H9 (cell line): ENCODE results near the gene TSPAN5. TPM values are rescaled to one million over a fixed set of nuclear protein-coding genes. Genes with fewer than 3 reads are reported as not detected.

Source experiments
- DNase-seq: peaks from one replicate; pipeline ENCODE4 v3.0.0-alpha.2; 2017
- H2AFZ ChIP-seq: one replicate; pipeline ENCODE4 v1.6.1; 2013; ENCODE audit warnings: mild to moderate bottlenecking, low read length, control low read depth, moderate library complexity
- H2AK5ac ChIP-seq: 2 replicates; pipeline ENCODE4 v1.6.1; 2013; ENCODE audit warnings: low read length, control low read depth, mixed read lengths; ENCODE audit not compliant: insufficient read length
- H2BK120ac ChIP-seq: one replicate; pipeline ENCODE4 v1.6.1; 2013; ENCODE audit warnings: low read depth, mild to moderate bottlenecking, low read length, control low read depth, inconsistent platforms; ENCODE audit not compliant: poor library complexity, severe bottlenecking
- H2BK12ac ChIP-seq: 2 replicates; pipeline ENCODE4 v1.6.1; 2013; ENCODE audit warnings: low read length, control low read depth, mixed read lengths, low read depth; ENCODE audit not compliant: insufficient read length
- H2BK15ac ChIP-seq: 2 replicates; pipeline ENCODE4 v1.6.1; 2013; ENCODE audit warnings: low read depth, low read length, control low read depth
- H2BK20ac ChIP-seq: one replicate; pipeline ENCODE4 v1.6.1; 2013; ENCODE audit warnings: low read depth, mild to moderate bottlenecking, low read length, control low read depth, inconsistent platforms; ENCODE audit not compliant: poor library complexity, severe bottlenecking
- H2BK5ac ChIP-seq: 2 replicates; pipeline ENCODE4 v1.6.1; 2013; ENCODE audit warnings: low read length, control low read depth, mixed read lengths; ENCODE audit not compliant: insufficient read length
- H3K14ac ChIP-seq: 2 replicates; pipeline ENCODE4 v1.6.1; 2013; ENCODE audit warnings: low read length, control low read depth; ENCODE audit not compliant: insufficient read depth
- H3K18ac ChIP-seq: 2 replicates; pipeline ENCODE4 v1.6.1; 2013; ENCODE audit warnings: low read depth, mild to moderate bottlenecking, mixed read lengths, low read length, control low read depth; ENCODE audit not compliant: insufficient read length
- H3K23ac ChIP-seq: 2 replicates; pipeline ENCODE4 v1.6.1; 2013; ENCODE audit warnings: low read length, control low read depth, mixed read lengths, low read depth; ENCODE audit not compliant: insufficient read length
- H3K23me2 ChIP-seq: 2 replicates; pipeline ENCODE4 v1.6.1; 2013; ENCODE audit warnings: low read depth, mild to moderate bottlenecking, mixed read lengths, low read length, control low read depth; ENCODE audit not compliant: insufficient read length, poor library complexity, severe bottlenecking
- H3K27ac ChIP-seq: 2 replicates; pipeline ENCODE4 v1.5.1; 2013; ENCODE audit warnings: low read length, control low read depth, mixed read lengths, low read depth; ENCODE audit not compliant: insufficient read length
- H3K27me3 ChIP-seq: 2 replicates; pipeline ENCODE4 v1.6.1; 2013; ENCODE audit warnings: low read length, control low read depth, inconsistent platforms; ENCODE audit not compliant: insufficient read depth
- H3K4ac ChIP-seq: 2 replicates; pipeline ENCODE4 v1.6.1; 2013; ENCODE audit warnings: low read depth, mild to moderate bottlenecking, control low read depth, inconsistent platforms, low read length, moderate library complexity
- H3K4me1 ChIP-seq: 2 replicates; pipeline ENCODE4 v1.6.1; 2013; ENCODE audit warnings: low read length, control low read depth, inconsistent platforms; ENCODE audit not compliant: insufficient read depth
- H3K4me2 ChIP-seq: 2 replicates; pipeline ENCODE4 v1.6.1; 2013; ENCODE audit warnings: low read length, control low read depth, mixed read lengths; ENCODE audit not compliant: insufficient read length, insufficient read depth
- H3K56ac ChIP-seq: 2 replicates; pipeline ENCODE4 v1.6.1; 2013; ENCODE audit warnings: low read depth, mild to moderate bottlenecking, mixed read lengths, low read length, control low read depth; ENCODE audit not compliant: insufficient read length
- H3K79me1 ChIP-seq: 2 replicates; pipeline ENCODE4 v1.6.1; 2013; ENCODE audit warnings: low read depth, mild to moderate bottlenecking, moderate library complexity, low read length, control low read depth, inconsistent platforms; ENCODE audit not compliant: insufficient read depth, poor library complexity, severe bottlenecking
- H3K79me2 ChIP-seq: 2 replicates; pipeline ENCODE4 v1.6.1; 2013; ENCODE audit warnings: low read length, control low read depth, inconsistent platforms; ENCODE audit not compliant: insufficient read depth
- H3K9ac ChIP-seq: 2 replicates; pipeline ENCODE4 v1.6.1; 2013; ENCODE audit warnings: low read length, control low read depth, mixed read lengths; ENCODE audit not compliant: insufficient read length; ENCODE audit errors: extremely low read depth
- H3K9me3 ChIP-seq: one replicate; pipeline ENCODE4 v1.6.1; 2013; ENCODE audit warnings: low read depth, low read length, inconsistent platforms; ENCODE audit not compliant: control insufficient read depth
- H3T11ph ChIP-seq: one replicate; pipeline ENCODE4 v1.6.1; 2013; ENCODE audit warnings: mild to moderate bottlenecking, low read length, control low read depth, inconsistent platforms
- H4K20me1 ChIP-seq: one replicate; pipeline ENCODE4 v1.6.1; 2013; ENCODE audit not compliant: control insufficient read depth, insufficient read length, insufficient read depth
- H4K5ac ChIP-seq: 2 replicates; pipeline ENCODE4 v1.6.1; 2013; ENCODE audit warnings: low read depth, mild to moderate bottlenecking, mixed read lengths, low read length, control low read depth; ENCODE audit not compliant: insufficient read length
- H4K8ac ChIP-seq: replicated peaks from 2 replicates; pipeline ENCODE4 v1.6.1; 2013; ENCODE audit warnings: low read length, control low read depth, mixed read lengths, low read depth; ENCODE audit not compliant: insufficient read length
- H4K91ac ChIP-seq: 2 replicates; pipeline ENCODE4 v1.6.1; 2013; ENCODE audit warnings: low read depth, mild to moderate bottlenecking, moderate library complexity, mixed read lengths, low read length, control low read depth; ENCODE audit not compliant: insufficient read length
- H3K27ac Mint-ChIP-seq, 3 experiments: 2 replicates in 2 of 3; 3 replicates in 1 of 3; pipeline ENCODE4 v1.8.0; 2020 to 2021; ENCODE audit warnings: mixed read lengths in 3 of 3, mild to moderate bottlenecking in 1 of 3, moderate library complexity in 1 of 3
- H3K27me3 Mint-ChIP-seq: 2 replicates; pipeline ENCODE4 v1.8.0; 2021; ENCODE audit warnings: low read depth, mild to moderate bottlenecking, moderate library complexity, mixed read lengths
- H3K36me3 Mint-ChIP-seq, 3 experiments: 2 replicates in 2 of 3; 3 replicates in 1 of 3; pipeline ENCODE4 v1.8.0; 2020 to 2021; ENCODE audit warnings: low read depth in 3 of 3, mixed read lengths in 3 of 3; ENCODE audit not compliant: insufficient read depth in 1 of 3
- H3K4me1 Mint-ChIP-seq, 2 experiments: 2 replicates each; pipeline ENCODE4 v1.8.0; 2020; ENCODE audit warnings: mixed read lengths in 2 of 2
- H3K4me3 Mint-ChIP-seq, 2 experiments: 2 replicates in 1 of 2; 3 replicates in 1 of 2; pipeline ENCODE4 v1.8.0; 2020 to 2021; ENCODE audit warnings: mild to moderate bottlenecking in 2 of 2, mixed read lengths in 2 of 2, moderate library complexity in 1 of 2
- H3K9me3 Mint-ChIP-seq, 2 experiments: 2 replicates in 1 of 2; 3 replicates in 1 of 2; pipeline ENCODE4 v1.8.0; 2020; ENCODE audit warnings: mild to moderate bottlenecking in 2 of 2, mixed read lengths in 2 of 2, moderate library complexity in 1 of 2
- CTCF ChIP-seq: fragments of 200-600 bp; sonication (generic); conservative IDR thresholded peaks from 3 replicates; pipeline ENCODE4 v1.8.0; 2021; ENCODE audit warnings: antibody characterized with exemption, mild to moderate bottlenecking
- WGBS: extraction: QIAGEN DNeasy Blood & Tissue Kit; methylation state at CpG from one replicate; pipeline ENCODE4 v1.1.7; 2013; ENCODE audit warnings: missing lambda C conversion rate, low lambda C conversion rate, mixed read lengths; ENCODE audit not compliant: insufficient read length; ENCODE audit errors: extremely low coverage; 5-methylcytosine and 5-hydroxymethylcytosine counted together
- total RNA-seq: library from RNA; stranded (reverse); gene quantifications from 2 replicates; pipeline ENCODE4 v1.2.1, GENCODE V29; 2021

The TSPAN5 gene
- total RNA-seq, 1 experiment from 2014 or later = 7.0 TPM

GRCh38 chr4:98567611-98568010, 90.8 kb downstream of the TSPAN5 start:
- WGBS = no CpG with 5 or more reads among the region's 7 CpGs
- H3K4me1 Mint-ChIP-seq = peaks cover 20 to 26% of the 10 kb centered on the region in 2 experiments
- H3K36me3 Mint-ChIP-seq = no peaks in the 10 kb centered on the region
- Histone ChIP-seq H3K14ac (no peak overlapping the region), H3K27ac (no peak overlapping the region), H3K27me3 (no peaks in the 10 kb centered on the region), H2BK120ac (no peak overlapping the region), H3K9me3 (no peaks in the 10 kb centered on the region), H4K20me1 (no peaks in the 10 kb centered on the region), H3K23me2 (no peaks in the 10 kb centered on the region), H3T11ph (no peak overlapping the region), H3K79me2 (no peaks in the 10 kb centered on the region), H3K56ac (no peak overlapping the region), H2BK15ac (no peak overlapping the region), H3K9ac (no peak overlapping the region), H4K5ac (no peak overlapping the region), H2AFZ (no peak overlapping the region), H2AK5ac (no peak overlapping the region), H3K79me1 (no peaks in the 10 kb centered on the region), H3K4me1 (peaks cover 3% of the 10 kb centered on the region; the same call in 1 of the 2 replicates), H3K23ac (no peak overlapping the region), H2BK12ac (no peak overlapping the region), H3K4ac (no peak overlapping the region), H4K8ac (no peak overlapping the region), H2BK20ac (no peak overlapping the region), H3K18ac (no peak overlapping the region), H3K4me2 (no peak overlapping the region), H2BK5ac (no peak overlapping the region), H4K91ac (no peak overlapping the region)
- H3K9me3 Mint-ChIP-seq = no peaks in the 10 kb centered on the region
- H3K27ac Mint-ChIP-seq = no peak overlapping the region; a peak in 1 of 7 replicates
- DNase-seq = no peak
- H3K27me3 Mint-ChIP-seq = no peaks in the 10 kb centered on the region
- TF ChIP-seq CTCF = no peak
- no peak overlapping the region for H3K4me3 Mint-ChIP-seq
